Mesenchymal stem cell (in vitro differentiated cells and primary cell): ENCODE data around the gene ZRANB1.
A peak's percentile ranks its signal among the peaks of the same experiment; 100 is the strongest.

Experiments used
- DNase-seq: peaks from one replicate; pipeline ENCODE4 v3.0.0-alpha.2; 2013
- H2AFZ ChIP-seq: one replicate; pipeline ENCODE4 v1.6.1; 2013; ENCODE audit warnings: low read depth, mild to moderate bottlenecking, control low read depth, inconsistent platforms, low read length, moderate library complexity
- H2AK5ac ChIP-seq: 2 replicates; pipeline ENCODE4 v1.6.1; 2013; ENCODE audit warnings: low read length, moderate library complexity, mild to moderate bottlenecking, inconsistent platforms; ENCODE audit not compliant: severe bottlenecking
- H2BK120ac ChIP-seq: one replicate; pipeline ENCODE4 v1.6.1; 2013; ENCODE audit warnings: low read depth, mild to moderate bottlenecking, inconsistent platforms, low read length, moderate library complexity
- H2BK12ac ChIP-seq, 2 experiments: one replicate each; pipeline ENCODE4 v1.6.1; 2013; ENCODE audit warnings: inconsistent platforms in 2 of 2, low read length in 2 of 2, mild to moderate bottlenecking in 2 of 2, moderate library complexity in 2 of 2, control low read depth in 1 of 2
- H2BK15ac ChIP-seq: one replicate; pipeline ENCODE4 v1.6.1; 2013; ENCODE audit warnings: mild to moderate bottlenecking, low read depth, inconsistent platforms; ENCODE audit not compliant: poor library complexity, severe bottlenecking
- H2BK5ac ChIP-seq: 2 replicates; pipeline ENCODE4 v1.6.1; 2013; ENCODE audit warnings: low read depth, mild to moderate bottlenecking, low read length, control low read depth, inconsistent platforms; ENCODE audit not compliant: poor library complexity, severe bottlenecking
- H3K14ac ChIP-seq, 2 experiments: one replicate each; pipeline ENCODE4 v1.6.1; 2013; ENCODE audit warnings: inconsistent platforms in 2 of 2, low read length in 2 of 2, control low read depth in 1 of 2, mild to moderate bottlenecking in 1 of 2, moderate library complexity in 1 of 2
- H3K18ac ChIP-seq, 2 experiments: one replicate each; pipeline ENCODE4 v1.6.1; 2013; ENCODE audit warnings: inconsistent platforms in 2 of 2, low read length in 2 of 2, control low read depth in 1 of 2, low read depth in 1 of 2, mild to moderate bottlenecking in 1 of 2
- H3K23ac ChIP-seq, 2 experiments: one replicate each; pipeline ENCODE4 v1.6.1; 2013; ENCODE audit warnings: inconsistent platforms in 2 of 2, low read length in 2 of 2, mild to moderate bottlenecking in 2 of 2, moderate library complexity in 2 of 2, control low read depth in 1 of 2
- H3K27ac ChIP-seq: 2 replicates; pipeline ENCODE4 v1.5.1; 2013; ENCODE audit warnings: mild to moderate bottlenecking, moderate library complexity, low read length, control low read depth, inconsistent platforms; ENCODE audit not compliant: poor library complexity, severe bottlenecking
- H3K27me3 ChIP-seq, 2 experiments: 2 replicates each; pipeline versions ENCODE4 v1.6.1 to v1.7.0; 2013; ENCODE audit warnings: low read length in 2 of 2, mild to moderate bottlenecking in 2 of 2, moderate library complexity in 2 of 2, control low read depth in 1 of 2, inconsistent platforms in 1 of 2; ENCODE audit not compliant: control insufficient read depth in 1 of 2, insufficient read depth in 1 of 2
- H3K36me3 ChIP-seq, 2 experiments: 2 replicates each; pipeline versions ENCODE4 v1.6.1 to v1.7.0; 2013; ENCODE audit warnings: low read length in 2 of 2, control low read depth in 1 of 2, inconsistent platforms in 1 of 2, low read depth in 1 of 2, mild to moderate bottlenecking in 1 of 2; ENCODE audit not compliant: insufficient read depth in 2 of 2, control insufficient read depth in 1 of 2
- H3K4ac ChIP-seq, 2 experiments: one replicate each; pipeline ENCODE4 v1.6.1; 2013; ENCODE audit warnings: inconsistent platforms in 2 of 2, low read length in 2 of 2, mild to moderate bottlenecking in 2 of 2, moderate library complexity in 2 of 2, control low read depth in 1 of 2, low read depth in 1 of 2
- H3K4me1 ChIP-seq: 2 replicates; pipeline ENCODE4 v1.6.1; 2013; ENCODE audit warnings: low read depth, low read length, control low read depth; ENCODE audit not compliant: control insufficient read depth, insufficient read depth
- H3K4me2 ChIP-seq: 2 replicates; pipeline ENCODE4 v1.6.1; 2013; ENCODE audit warnings: low read length, mild to moderate bottlenecking, inconsistent platforms; ENCODE audit not compliant: poor library complexity, severe bottlenecking
- H3K4me3 ChIP-seq, 2 experiments: 2 replicates each; pipeline versions ENCODE4 v1.5.1 to v1.7.0; 2013; ENCODE audit warnings: low read length in 2 of 2, mild to moderate bottlenecking in 2 of 2, control low read depth in 1 of 2, low read depth in 1 of 2; ENCODE audit not compliant: insufficient read depth in 1 of 2
- H3K79me1 ChIP-seq: replicated peaks from 2 replicates; pipeline ENCODE4 v1.6.1; 2013; ENCODE audit warnings: mild to moderate bottlenecking, control low read depth, low read length, inconsistent platforms; ENCODE audit not compliant: poor library complexity, severe bottlenecking
- H3K9ac ChIP-seq: 2 replicates; pipeline ENCODE4 v1.7.0; 2013; ENCODE audit warnings: mild to moderate bottlenecking, low read length, moderate library complexity
- H3K9me3 ChIP-seq: 2 replicates; pipeline ENCODE4 v1.7.0; 2013; ENCODE audit warnings: mild to moderate bottlenecking, low read length; ENCODE audit not compliant: control insufficient read depth
- H4K8ac ChIP-seq: one replicate; pipeline ENCODE4 v1.6.1; 2013; ENCODE audit warnings: inconsistent platforms, mild to moderate bottlenecking, low read length, moderate library complexity
- H4K91ac ChIP-seq: one replicate; pipeline ENCODE4 v1.6.1; 2013; ENCODE audit warnings: mild to moderate bottlenecking, low read length, inconsistent platforms
- WGBS: methylation state at CpG from one replicate; pipeline ENCODE4 v1.1.7; 2013; ENCODE audit warnings: mixed read lengths; 5-methylcytosine and 5-hydroxymethylcytosine counted together

Gene ZRANB1

DNA sequence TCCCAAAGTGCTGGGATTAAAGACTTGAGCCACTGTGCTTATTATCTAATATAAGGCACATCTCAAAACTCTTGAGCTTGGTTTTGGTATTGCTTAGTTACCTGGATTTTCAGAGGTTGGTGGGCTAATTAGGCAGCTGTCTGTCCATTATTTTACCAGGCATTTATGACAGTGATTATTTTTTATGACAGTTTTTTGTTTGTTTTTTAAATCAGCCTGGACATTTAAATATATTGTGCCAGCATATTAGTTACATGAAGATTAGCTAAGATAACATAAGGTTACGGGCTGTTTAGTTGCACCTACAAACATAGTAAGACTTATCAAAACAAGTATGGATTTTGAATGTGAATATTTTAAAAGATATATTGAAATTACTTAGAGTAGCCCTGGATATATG is 2.6 kb upstream of the ZRANB1 start:
- no peak overlapping the region for H4K91ac ChIP-seq
- H3K9ac ChIP-seq: no peak overlapping the region
- WGBS: no CpG with 5 or more reads among the region's 1 CpG
- peaks cover 5% of the 10 kb centered on the region for H3K79me1 ChIP-seq
- peaks cover 2% of the 10 kb centered on the region for H3K4me1 ChIP-seq
- no peak overlapping the region for H2AK5ac ChIP-seq
- no peak overlapping the region for H3K27ac ChIP-seq
- no peaks in the 10 kb centered on the region for H3K27me3 ChIP-seq
- DNase-seq: no peak
- no peak overlapping the region for H2BK120ac ChIP-seq
- H3K23ac ChIP-seq: no peak overlapping the region
- H3K9me3 ChIP-seq: no peaks in the 10 kb centered on the region
- H4K8ac ChIP-seq: no peak overlapping the region
- no peak overlapping the region for H3K4me3 ChIP-seq
- no peaks in the 10 kb centered on the region for H3K36me3 ChIP-seq
- no peak overlapping the region for H2BK15ac ChIP-seq
- H3K4ac ChIP-seq: no peak overlapping the region
- H3K4me2 ChIP-seq: no peak overlapping the region
- no peak overlapping the region for H3K18ac ChIP-seq
- H2BK5ac ChIP-seq: no peak overlapping the region
- H2AFZ ChIP-seq: no peak overlapping the region
- H2BK12ac ChIP-seq: no peak overlapping the region
- no peak overlapping the region for H3K14ac ChIP-seq

DNA sequence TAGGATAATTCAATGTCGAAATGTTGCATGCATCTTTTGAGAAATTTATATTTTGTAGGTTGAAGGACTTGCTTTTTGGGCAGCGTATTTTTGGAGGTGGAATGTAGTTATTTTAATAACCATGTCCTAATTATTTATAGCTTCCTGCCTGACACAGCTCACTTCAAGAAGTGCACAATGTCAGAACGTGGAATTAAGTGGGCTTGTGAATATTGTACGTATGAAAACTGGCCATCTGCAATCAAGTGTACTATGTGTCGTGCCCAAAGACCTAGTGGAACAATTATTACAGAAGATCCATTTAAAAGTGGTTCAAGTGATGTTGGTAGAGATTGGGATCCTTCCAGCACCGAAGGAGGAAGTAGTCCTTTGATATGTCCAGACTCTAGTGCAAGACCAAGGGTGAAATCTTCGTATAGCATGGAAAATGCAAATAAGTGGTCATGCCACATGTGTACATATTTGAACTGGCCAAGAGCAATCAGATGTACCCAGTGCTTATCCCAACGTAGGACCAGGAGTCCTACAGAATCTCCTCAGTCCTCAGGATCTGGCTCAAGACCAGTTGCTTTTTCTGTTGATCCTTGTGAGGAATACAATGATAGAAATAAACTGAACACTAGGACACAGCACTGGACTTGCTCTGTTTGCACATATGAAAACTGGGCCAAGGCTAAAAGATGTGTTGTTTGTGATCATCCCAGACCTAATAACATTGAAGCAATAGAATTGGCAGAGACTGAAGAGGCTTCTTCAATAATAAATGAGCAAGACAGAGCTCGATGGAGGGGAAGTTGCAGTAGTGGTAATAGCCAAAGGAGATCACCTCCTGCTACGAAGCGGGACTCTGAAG is 620 bp downstream of the ZRANB1 start:
- 57% methylated on average over 10 of the region's 11 CpGs for WGBS
- DNase-seq: peak; percentile 29
- Histone ChIP-seq H2BK15ac (no peak overlapping the region), H3K9me3 (no peaks in the 10 kb centered on the region), H3K23ac (no peak overlapping the region), H3K27ac (no peak overlapping the region), H3K36me3 (peaks cover 0 to 4% of the 10 kb centered on the region in 2 experiments), H2AK5ac (no peak overlapping the region), H3K4me1 (peaks cover 4% of the 10 kb centered on the region), H3K14ac (peak overlapping the region in 1 of 2 experiments; percentile 71), H2BK12ac (peak overlapping the region in 1 of 2 experiments; percentile 78), H2AFZ (no peak overlapping the region), H3K4me2 (no peak overlapping the region), H3K79me1 (peaks cover 3% of the 10 kb centered on the region), H4K8ac (no peak overlapping the region), H2BK5ac (no peak overlapping the region), H3K9ac (peak overlapping the region; percentile 90), H2BK120ac (peak overlapping the region; percentile 43), H4K91ac (no peak overlapping the region), H3K27me3 (no peaks in the 10 kb centered on the region), H3K18ac (peak overlapping the region; percentile 3 to 87), H3K4me3 (no peak overlapping the region), H3K4ac (peak overlapping the region in 1 of 2 experiments; percentile 80)

DNA sequence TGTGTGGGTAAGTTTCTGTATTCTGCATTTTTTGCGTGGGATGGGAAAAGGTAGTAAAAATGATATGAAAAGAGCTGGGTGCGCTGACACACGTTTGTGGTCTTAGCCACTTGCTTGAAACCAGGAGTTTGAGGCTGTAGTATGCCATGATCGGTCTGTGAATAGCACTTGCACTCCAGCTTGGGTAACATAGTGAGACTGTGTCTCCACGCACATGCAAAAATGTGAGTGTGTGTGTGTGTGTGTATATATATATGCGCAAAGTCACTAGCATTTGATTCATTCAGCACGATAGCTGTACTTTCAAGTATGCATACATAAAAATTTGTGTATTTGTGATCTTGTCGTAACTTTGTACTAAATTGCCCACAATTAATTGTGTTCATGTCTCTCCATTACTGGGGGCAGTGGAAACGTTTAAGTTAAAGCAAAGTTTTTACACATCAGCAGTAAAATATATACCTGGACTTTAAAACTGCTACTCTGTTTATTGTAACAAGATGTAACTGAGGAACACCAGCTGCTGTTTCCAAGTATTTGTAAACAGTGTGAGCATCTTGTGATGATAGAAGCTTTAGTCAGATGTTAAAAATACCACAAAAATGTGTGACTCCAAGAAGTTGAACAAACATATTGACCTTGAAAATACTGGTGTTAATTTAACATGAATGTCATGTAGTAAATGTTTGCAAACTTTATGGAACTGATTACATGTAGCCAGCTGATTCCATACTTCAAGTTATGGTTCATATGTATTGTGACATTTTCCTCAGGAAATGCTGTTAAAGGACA is 1.6 kb downstream of the ZRANB1 start:
- Histone ChIP-seq H2AFZ (no peak overlapping the region), H3K9me3 (no peaks in the 10 kb centered on the region), H3K14ac (no peak overlapping the region), H3K23ac (no peak overlapping the region), H3K79me1 (peaks cover 5% of the 10 kb centered on the region), H3K4me3 (peak overlapping the region in 1 of 2 experiments; percentile 52), H3K27me3 (no peaks in the 10 kb centered on the region), H2AK5ac (no peak overlapping the region), H3K18ac (peak overlapping the region in 1 of 2 experiments; percentile 87), H2BK15ac (no peak overlapping the region), H4K91ac (no peak overlapping the region), H2BK120ac (peak overlapping the region; percentile 43), H3K36me3 (peaks cover 4 to 8% of the 10 kb centered on the region in 2 experiments), H3K9ac (peak overlapping the region; percentile 90), H3K4ac (peak overlapping the region in 1 of 2 experiments; percentile 29), H4K8ac (no peak overlapping the region), H3K4me2 (no peak overlapping the region), H2BK12ac (peak overlapping the region in 1 of 2 experiments; percentile 4), H2BK5ac (no peak overlapping the region), H3K4me1 (peaks cover 4% of the 10 kb centered on the region), H3K27ac (no peak overlapping the region)
- peak; percentile 97 for DNase-seq
- WGBS: 41% methylated on average over 4 of the region's 9 CpGs

DNA sequence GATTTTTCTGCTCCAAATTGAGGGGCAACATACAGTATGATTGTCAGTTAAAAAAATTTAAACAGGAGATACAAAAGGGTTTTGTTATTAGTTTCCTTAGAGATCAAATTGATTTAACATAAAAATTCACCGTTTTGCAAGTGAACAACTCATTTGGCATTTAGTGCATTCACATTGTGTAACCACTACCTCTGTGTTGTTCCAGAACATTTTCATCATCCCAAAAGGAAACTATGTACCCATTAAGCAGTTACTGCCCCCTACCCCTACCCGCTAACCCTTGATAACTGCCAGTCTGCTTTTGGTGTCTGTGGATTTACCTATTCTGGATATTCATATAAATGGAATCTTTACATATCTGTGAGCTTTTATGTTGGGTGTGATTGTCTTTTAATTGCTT is 3.1 kb downstream of the ZRANB1 start:
- no peaks in the 10 kb centered on the region for H3K27me3 ChIP-seq
- no peak overlapping the region for H3K14ac ChIP-seq
- H2AFZ ChIP-seq: no peak overlapping the region
- no peak overlapping the region for H2BK5ac ChIP-seq
- H3K23ac ChIP-seq: no peak overlapping the region
- no peak overlapping the region for H3K4me2 ChIP-seq
- no peaks in the 10 kb centered on the region for H3K9me3 ChIP-seq
- no peak overlapping the region for H2BK12ac ChIP-seq
- no peak overlapping the region for H3K4ac ChIP-seq
- H3K27ac ChIP-seq: no peak overlapping the region
- no peak overlapping the region for H2AK5ac ChIP-seq
- no peak overlapping the region for H2BK120ac ChIP-seq
- H4K8ac ChIP-seq: no peak overlapping the region
- no peak overlapping the region for H2BK15ac ChIP-seq
- no peak overlapping the region for H3K18ac ChIP-seq
- H3K36me3 ChIP-seq: peaks cover 4 to 14% of the 10 kb centered on the region in 2 experiments
- H3K4me3 ChIP-seq: no peak overlapping the region
- peak overlapping the region; percentile 90 for H3K9ac ChIP-seq
- H3K79me1 ChIP-seq: peaks cover 7% of the 10 kb centered on the region
- 19% methylated on average over 1 of the region's 2 CpGs for WGBS
- no peak overlapping the region for H4K91ac ChIP-seq
- peaks cover 3% of the 10 kb centered on the region for H3K4me1 ChIP-seq
- peak; percentile 36 for DNase-seq
